ENCODE measurements around the gene NEGR1. TPM values are rescaled to one million over a fixed set of nuclear protein-coding genes. Genes with fewer than 3 reads are reported as not detected.

The NEGR1 gene
- total and polyA plus RNA-seq, 7 donors: 0.69 to 69.2 (median 42.5) TPM

- TF ChIP-seq POLR2AphosphoS5 (IDR thresholded peaks at IDR 0.05): no peak
- TF ChIP-seq CTCF (IDR thresholded peaks at IDR 0.05): no peak
- no peak for TF ChIP-seq EP300 (IDR thresholded peaks at IDR 0.05)
- TF ChIP-seq POLR2A (IDR thresholded peaks at IDR 0.05): no peak
- H3K27ac ChIP-seq: no peak overlapping the region
- H3K4me3 ChIP-seq: no peak overlapping the region
- no peaks in the 10 kb centered on the region for H3K36me3 ChIP-seq
- intact Hi-C loops (cut with DNase I): no loop called here
- peaks cover 0 to 27% (median 9%) of the 10 kb centered on the region in 4 donors for H3K4me1 ChIP-seq
- no peak for DNase-seq
- 54 to 78% methylated on average over 1 of the region's 1 CpG for WGBS, 2 donors
- H3K9me3 ChIP-seq: no peaks in the 10 kb centered on the region
- no peaks in the 10 kb centered on the region for H3K27me3 ChIP-seq
Observed at GRCh38 chr1:71792264-71792663, 490.1 kb downstream of the NEGR1 start.

GRCh38 chr1:71788113-71788512 is 494.2 kb downstream of the NEGR1 start:
- intact Hi-C loops (cut with DNase I): no loop called here
- Histone ChIP-seq H3K4me1 (peaks cover 0 to 51% (median 34%) of the 10 kb centered on the region in 4 donors), H3K27ac (no peak overlapping the region), H3K27me3 (no peaks in the 10 kb centered on the region), H3K4me3 (no peak overlapping the region), H3K36me3 (no peaks in the 10 kb centered on the region), H3K9me3 (no peaks in the 10 kb centered on the region)
- TF ChIP-seq CTCF (IDR thresholded peaks at IDR 0.05): no peak
- TF ChIP-seq POLR2A (IDR thresholded peaks at IDR 0.05): no peak
- no peak for TF ChIP-seq EP300 (IDR thresholded peaks at IDR 0.05)
- TF ChIP-seq POLR2AphosphoS5 (IDR thresholded peaks at IDR 0.05): no peak
- DNase-seq: no peak
- WGBS, 2 donors: 87 to 90% methylated on average over 1 of the region's 1 CpG

- Histone ChIP-seq H3K27ac (no peak overlapping the region), H3K36me3 (no peaks in the 10 kb centered on the region), H3K4me1 (peaks cover 0 to 55% (median 37%) of the 10 kb centered on the region in 4 donors), H3K9me3 (no peaks in the 10 kb centered on the region), H3K4me3 (no peak overlapping the region), H3K27me3 (no peaks in the 10 kb centered on the region)
- TF ChIP-seq POLR2A (IDR thresholded peaks at IDR 0.05) (no peak), EP300 (IDR thresholded peaks at IDR 0.05) (no peak), POLR2AphosphoS5 (IDR thresholded peaks at IDR 0.05) (no peak)
- intact Hi-C loops (cut with DNase I): no loop called here
- WGBS, 2 donors: 84 to 87% methylated on average over 1 of the region's 1 CpG
- no peak for DNase-seq
Observed at GRCh38 chr1:71787699-71788098, 494.6 kb downstream of the NEGR1 start.

GRCh38 chr1:71786218-71786617 is 496.1 kb downstream of the NEGR1 start:
- H3K4me3 ChIP-seq: no peak overlapping the region
- no peak for TF ChIP-seq POLR2AphosphoS5 (IDR thresholded peaks at IDR 0.05)
- no peak for TF ChIP-seq CTCF (IDR thresholded peaks at IDR 0.05)
- TF ChIP-seq EP300 (IDR thresholded peaks at IDR 0.05): no peak
- no peak for TF ChIP-seq POLR2A (IDR thresholded peaks at IDR 0.05)
- no peak for DNase-seq
- WGBS, 2 donors: 83 to 93% methylated on average over 1 of the region's 1 CpG
- H3K9me3 ChIP-seq: no peaks in the 10 kb centered on the region
- H3K27ac ChIP-seq: no peak overlapping the region
- intact Hi-C loops (cut with DNase I): no loop called here
- H3K4me1 ChIP-seq: peaks cover 0 to 53% (median 45%) of the 10 kb centered on the region in 4 donors
- H3K27me3 ChIP-seq: no peaks in the 10 kb centered on the region
- no peaks in the 10 kb centered on the region for H3K36me3 ChIP-seq

GRCh38 chr1:71785450-71785849 is 496.9 kb downstream of the NEGR1 start:
- no peaks in the 10 kb centered on the region for H3K36me3 ChIP-seq
- TF ChIP-seq CTCF (IDR thresholded peaks at IDR 0.05): no peak
- no peak for TF ChIP-seq EP300 (IDR thresholded peaks at IDR 0.05)
- no peak for TF ChIP-seq POLR2AphosphoS5 (IDR thresholded peaks at IDR 0.05)
- no peak for TF ChIP-seq POLR2A (IDR thresholded peaks at IDR 0.05)
- intact Hi-C loops (cut with DNase I): no loop called here
- H3K4me1 ChIP-seq: peaks cover 0 to 55% (median 46%) of the 10 kb centered on the region in 4 donors
- no peaks in the 10 kb centered on the region for H3K27me3 ChIP-seq
- DNase-seq: no peak
- H3K9me3 ChIP-seq: no peaks in the 10 kb centered on the region
- H3K4me3 ChIP-seq: no peak overlapping the region
- H3K27ac ChIP-seq: no peak overlapping the region
